Activated CD4-positive, CD25-positive, alpha-beta regulatory T cell treated with anti-CD3 and anti-CD28 coated beads, Interleukin-2, amount 50 U/mL, for 72 hours (primary cell): ENCODE data around the gene GPATCH4.
"Not testable (repeated sequence)": the region's sequence is repeated elsewhere in the genome, so short reads cannot be mapped to it uniquely, and the experiment has no call there.

Experiments used
- DNase-seq: peaks from one replicate; pipeline ENCODE4 v3.0.0; 2021

Gene GPATCH4

DNA sequence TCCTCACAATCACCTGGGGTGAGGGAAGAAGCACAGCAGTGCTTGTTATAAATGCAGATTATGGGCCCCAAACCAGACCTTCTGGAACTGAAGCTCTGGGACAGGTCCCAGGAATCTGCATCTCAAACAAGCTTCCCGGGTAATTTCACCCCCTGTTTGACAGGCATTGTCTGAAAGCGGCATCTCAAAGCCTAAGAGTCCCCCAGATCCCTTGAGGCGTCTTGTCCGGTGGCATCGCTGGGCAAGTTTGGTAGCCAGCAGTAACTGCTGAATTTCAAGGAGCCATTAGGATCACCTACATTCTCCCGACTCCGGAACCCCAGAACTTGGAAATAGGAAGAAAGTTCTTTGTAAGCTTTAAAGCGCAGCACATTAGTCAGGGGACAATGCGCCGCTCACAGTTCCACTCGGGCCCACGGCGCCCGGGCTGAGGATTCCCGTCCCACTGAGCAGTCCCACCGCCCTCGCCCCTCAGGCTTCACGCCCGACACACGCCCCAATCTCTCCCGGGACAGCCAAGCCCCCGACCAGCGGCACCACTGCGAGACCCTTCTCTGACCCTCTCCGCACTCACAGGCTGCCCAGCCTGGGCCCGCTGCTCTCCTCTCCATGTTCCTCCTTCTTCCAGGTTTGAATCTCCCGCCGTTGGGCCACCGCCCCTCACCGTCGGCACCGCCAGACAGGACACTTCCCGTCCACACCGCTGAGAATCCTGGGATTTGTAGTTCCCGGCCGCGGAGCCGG lies 29.2 kb downstream of the GPATCH4 start, which contains the start of gene IQGAP3:
IQGAP3 (minus strand) TSS at position 647 of the 744 bp plus-strand sequence; CDS start at position 611, 36 bp downstream.
- peak; percentile 60 for DNase-seq

DNA sequence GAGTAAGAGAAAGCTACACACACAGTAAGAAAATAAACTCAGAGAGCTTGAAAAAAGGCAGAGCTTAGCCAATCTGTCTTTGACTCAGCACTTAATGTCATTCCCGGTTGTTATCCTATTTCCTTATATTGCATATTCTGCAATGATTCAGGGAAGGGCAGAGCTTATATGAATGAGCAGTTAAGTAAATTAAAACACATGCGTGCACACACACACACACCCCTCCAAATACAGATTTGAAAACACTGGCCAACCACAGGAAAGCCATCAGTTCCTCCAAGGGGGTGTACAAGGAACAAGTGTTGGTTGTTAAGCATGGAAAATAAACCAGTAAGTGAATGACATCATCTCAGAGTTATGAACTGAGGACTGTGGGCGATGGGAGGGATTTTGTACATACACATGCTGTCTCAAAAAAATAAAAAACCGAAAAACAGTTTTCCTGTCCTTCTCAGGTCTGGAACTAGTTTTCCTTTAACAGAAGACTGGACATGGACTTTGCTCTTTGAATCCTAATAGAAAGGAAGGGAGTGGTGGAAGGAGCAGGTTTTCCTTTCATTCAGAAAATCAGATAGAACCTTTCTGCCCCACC lies 29.9 kb downstream of the GPATCH4 start:
- no peak for DNase-seq

GRCh38 chr1:156566436-156566835 lies 34.8 kb downstream of the GPATCH4 start:
- DNase-seq = no peak

DNA sequence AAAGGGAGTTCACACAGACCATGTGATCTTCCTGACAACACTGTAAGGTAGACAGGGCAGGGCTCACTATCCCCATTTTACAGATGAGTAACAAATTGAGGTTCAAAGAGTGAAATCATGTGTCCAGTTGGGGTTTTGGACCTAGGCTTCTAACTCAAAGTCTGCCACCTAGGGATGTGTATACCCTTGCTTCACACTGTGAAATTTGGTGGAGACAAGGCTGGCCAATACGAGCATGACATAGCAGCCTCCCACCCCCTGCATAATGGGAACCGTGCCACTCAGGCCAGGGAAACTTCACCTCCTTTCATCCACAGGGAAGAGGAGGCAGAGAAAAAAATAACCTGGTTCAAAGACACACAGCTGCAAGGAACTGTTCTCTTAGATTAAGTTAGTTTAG lies 35.8 kb downstream of the GPATCH4 start:
- no peak for DNase-seq

DNA sequence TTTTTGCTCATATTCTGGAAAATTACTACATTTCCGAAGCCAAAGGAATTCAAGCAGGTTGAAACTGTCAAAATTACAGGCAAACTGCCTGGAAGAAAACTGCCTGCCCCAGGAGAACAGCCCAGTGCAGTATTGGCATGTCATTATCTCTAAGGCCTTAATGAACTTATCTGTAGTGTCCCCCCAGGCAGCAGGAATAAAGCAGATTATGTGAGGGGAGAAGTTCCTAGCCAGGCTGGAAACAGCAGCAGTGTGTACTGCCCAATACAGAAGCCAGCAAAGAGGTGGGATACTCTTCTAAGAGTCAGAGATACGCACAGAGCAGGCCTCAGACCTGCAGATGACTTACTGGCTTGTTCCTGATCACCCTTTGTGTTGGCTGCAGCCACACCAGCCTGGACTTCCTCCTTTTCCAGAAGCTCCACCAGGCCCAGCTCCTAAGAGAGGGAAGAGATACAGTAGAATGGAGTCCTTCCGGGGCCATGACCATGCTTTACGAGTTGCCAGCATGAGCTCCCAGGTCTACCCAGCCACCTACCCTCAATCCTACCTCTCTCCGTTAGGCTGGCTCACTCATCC lies 40.6 kb downstream of the GPATCH4 start:
- no peak for DNase-seq

DNA sequence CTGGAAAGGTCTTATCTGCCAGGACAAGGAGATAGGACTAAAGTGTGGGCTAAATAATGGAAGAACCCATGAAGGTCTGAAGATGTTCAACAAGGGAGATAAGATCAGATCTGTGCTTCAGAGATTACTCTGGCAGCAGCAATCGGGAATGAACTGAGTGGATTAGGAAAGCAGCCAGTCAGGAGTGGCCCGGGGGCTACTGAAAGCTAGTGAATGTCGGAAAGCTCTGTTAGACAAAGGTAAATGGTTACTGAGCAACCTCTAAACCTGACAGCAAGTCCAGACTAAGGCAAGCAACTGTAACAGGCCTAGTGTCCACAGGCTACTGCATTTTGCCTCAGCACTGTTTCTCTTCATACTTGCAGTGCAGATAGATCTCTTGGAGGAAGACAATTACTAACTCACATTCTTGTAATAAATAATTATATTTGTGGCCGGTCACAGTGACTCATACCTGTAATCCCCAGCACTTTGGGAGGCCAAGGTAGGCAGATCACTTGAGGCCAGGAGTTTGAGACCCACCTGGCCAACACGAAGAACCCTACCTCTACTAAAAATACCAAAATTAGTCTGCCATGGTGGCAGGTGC lies 41.4 kb downstream of the GPATCH4 start:
- no peak for DNase-seq

DNA sequence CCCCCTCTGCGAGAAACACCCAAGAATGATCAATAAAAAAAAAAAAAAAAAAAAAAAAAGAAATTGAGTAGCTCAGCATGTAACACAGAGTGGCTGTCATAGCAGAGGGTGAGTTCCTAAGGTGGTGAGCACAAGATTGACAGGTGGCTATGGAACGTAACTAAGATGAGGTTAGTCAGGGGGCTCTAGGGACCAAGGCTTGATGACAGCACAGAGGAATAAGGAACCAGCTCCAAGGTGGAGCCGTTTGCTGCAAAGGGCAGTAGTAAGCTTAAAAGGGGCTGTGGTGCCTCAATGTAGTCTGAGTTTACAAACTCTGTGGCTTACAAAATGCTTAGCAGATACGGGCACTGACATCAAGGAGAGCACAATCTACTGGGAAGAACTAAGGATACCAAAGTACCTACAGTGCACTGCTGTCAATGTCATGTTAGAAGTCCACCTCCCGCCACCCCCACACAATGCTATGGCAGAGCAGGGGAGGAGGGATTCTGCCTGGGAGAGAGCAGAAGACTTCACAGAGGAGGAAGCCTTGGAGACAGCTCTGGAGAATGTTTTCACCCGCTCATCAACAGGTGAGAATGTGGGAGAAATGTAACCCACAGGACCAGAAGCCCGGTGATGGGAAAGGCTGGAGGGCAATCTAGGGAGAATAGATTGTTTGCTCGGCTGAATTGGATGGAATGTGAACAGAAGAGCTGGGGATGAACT lies 42.0 kb downstream of the GPATCH4 start:
- DNase-seq = no peak

- DNase-seq = no peak
Measured at GRCh38 chr1:156556354-156556753, 44.9 kb downstream of the GPATCH4 start.

DNA sequence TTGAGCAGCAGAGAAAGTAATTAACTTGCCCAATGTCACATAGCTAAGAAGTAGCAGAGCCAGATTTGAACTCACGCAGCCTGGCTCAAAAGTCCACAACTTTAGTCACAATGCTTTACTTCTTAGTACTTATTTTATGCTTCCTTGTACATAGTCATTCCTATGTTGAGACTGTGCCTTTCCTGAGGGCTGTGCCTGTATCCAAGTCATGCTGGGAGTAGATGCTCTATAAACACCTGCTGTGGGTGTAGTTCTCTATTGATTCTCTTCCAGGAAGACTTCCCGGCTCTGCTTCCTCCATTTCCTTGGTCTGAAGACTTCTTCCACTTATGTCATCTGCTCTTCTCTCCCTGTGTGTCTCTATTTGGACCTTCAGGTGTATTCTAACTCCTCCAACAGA lies 45.6 kb downstream of the GPATCH4 start:
- DNase-seq = no peak

DNA sequence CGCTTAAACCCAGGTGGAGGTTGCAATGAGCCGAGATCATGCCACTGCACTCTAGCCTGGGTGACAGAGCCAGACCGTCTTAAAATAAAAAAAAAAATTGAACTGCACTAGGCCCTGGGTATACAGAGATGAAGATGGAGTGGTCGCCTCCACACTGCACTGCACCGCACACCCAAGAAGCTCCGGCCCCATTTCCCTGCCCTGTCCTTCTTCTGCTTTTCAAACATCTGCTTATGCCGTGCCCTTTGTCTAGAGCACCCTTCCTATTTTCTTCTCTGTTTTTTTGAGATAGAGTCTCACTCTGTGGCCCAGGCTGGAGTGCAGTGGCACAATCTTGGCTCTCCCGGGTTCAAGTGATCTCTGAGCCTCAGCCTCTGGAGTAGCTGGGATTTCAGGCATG lies 46.3 kb downstream of the GPATCH4 start:
- no peak for DNase-seq

- DNase-seq = no peak
Measured at GRCh38 chr1:156553860-156554485, 47.3 kb downstream of the GPATCH4 start.

- DNase-seq = not testable (repeated sequence)
Measured at GRCh38 chr1:156552937-156553336, 48.3 kb downstream of the GPATCH4 start.

DNA sequence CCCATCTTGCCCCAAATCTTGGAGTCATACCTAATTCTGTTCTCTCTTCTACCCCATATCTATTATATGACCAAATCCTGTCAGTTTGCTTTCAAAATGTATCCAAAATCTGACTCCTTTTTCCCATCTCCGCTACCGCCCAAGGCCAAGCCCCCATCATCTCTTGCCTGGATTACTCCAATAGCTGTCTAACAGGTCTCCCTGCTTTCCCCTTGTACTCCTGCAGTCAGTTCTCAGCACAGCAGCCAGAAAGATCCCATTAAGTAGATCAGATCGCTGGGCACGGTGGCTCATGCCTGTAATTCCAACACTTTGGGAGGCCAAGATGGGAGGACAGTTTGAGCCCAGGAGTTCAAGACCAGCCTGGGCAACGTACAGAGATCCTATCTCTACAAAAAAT lies 48.8 kb downstream of the GPATCH4 start:
- DNase-seq = no peak

GRCh38 chr1:156551869-156552268 lies 49.4 kb downstream of the GPATCH4 start:
- DNase-seq = no peak

GRCh38 chr1:156551066-156551643 lies 50.1 kb downstream of the GPATCH4 start:
- DNase-seq = no peak

DNA sequence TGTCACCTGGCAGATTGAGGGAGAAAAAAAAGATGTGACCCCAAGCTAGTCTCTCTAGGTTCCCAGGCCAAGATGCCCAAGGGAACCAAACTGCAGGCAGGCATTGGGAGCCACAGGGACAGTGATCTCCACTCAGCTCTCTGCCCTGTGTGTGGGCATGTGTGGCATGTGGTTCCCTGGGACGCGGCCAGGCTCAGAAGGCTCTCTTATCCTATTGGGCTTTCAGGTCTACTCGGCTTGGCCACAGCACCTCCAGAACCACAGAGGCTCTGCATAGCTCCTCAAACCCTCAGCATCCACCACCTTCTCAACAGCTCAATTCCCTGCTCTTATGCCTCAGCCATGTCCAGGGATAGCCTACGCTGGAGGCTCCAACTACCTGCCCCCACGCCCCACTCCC lies 50.9 kb downstream of the GPATCH4 start:
- no peak for DNase-seq

- DNase-seq = no peak
Measured at GRCh38 chr1:156549831-156550230, 51.4 kb downstream of the GPATCH4 start.

- DNase-seq = no peak
Measured at GRCh38 chr1:156549390-156549789, 51.9 kb downstream of the GPATCH4 start.

- no peak for DNase-seq
Measured at GRCh38 chr1:156547982-156548381, 53.3 kb downstream of the GPATCH4 start.

DNA sequence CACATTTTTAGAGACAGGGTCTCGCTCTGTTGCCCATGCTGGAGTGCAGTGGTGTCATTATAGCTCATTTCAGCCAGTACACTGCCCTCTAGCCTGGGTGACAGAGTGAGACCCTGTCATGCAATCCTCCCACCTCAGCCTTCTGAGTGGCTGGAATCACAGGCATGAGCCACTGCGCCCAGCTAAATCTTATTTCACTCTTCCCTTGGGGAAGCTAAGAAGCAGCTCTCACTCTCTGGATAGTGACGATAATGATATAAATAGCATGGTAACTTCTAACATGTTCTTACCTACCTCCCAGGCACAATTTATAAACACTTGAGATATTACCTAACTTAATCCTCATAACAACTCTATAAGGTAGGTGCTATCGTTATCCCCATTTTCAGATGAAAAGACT lies 53.8 kb downstream of the GPATCH4 start:
- no peak for DNase-seq

- no peak for DNase-seq
Measured at GRCh38 chr1:156546267-156546666, 55.0 kb downstream of the GPATCH4 start.

DNA sequence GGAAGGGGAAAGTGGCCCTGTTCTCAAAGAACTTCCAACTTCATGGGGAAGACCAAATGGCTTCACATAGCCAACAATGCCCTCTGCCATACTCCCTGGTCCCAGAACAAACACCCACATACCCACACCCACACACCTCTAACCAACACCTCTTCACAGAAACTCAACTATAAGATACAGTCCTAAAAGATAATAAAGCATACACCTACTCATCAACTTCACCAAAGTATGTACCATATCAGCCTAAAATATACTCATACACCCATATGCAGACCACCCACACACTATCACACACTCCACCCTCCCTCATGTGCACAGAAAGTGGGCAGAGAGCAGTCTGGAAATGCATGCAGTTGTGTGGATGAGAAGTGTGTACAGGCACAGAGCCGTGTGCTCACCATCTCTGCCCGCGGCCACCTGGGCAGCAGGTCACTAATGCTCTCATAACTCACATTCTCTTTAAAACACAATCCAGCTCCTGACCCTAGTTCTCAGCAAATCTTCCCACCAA lies 56.6 kb downstream of the GPATCH4 start:
- no peak for DNase-seq
